GM12878 (cell line): Measurements from ENCODE around the gene SRP14. TPM values are rescaled to one million over a fixed set of nuclear protein-coding genes. Genes with fewer than 3 reads are reported as not detected.

ENCODE experiments used
- ASH2L ChIP-seq: fragments of 300-600, 200-600 bp; sonication (generic); IDR thresholded peaks from 2 replicates; pipeline ENCODE4 v1.6.1; 2017; ENCODE audit warnings: low read depth, mild to moderate bottlenecking, borderline replicate concordance
- BHLHE40 ChIP-seq, 2 experiments: fragments of 450-650 bp in 1 of 2; IDR thresholded peaks; 2 replicates each; pipeline ENCODE4 v1.6.1; 2011 to 2017; ENCODE audit warnings: low read depth in 2 of 2, borderline replicate concordance in 1 of 2, improper control_type of control experiment in 1 of 2, low read length in 1 of 2, mild to moderate bottlenecking in 1 of 2
- HCFC1 ChIP-seq: fragments of 150-350 bp; IDR thresholded peaks from 2 replicates; pipeline ENCODE4 v1.6.1; 2014; ENCODE audit warnings: low read length
- HDAC2 ChIP-seq: fragments of 200-600 bp; sonication (generic); IDR thresholded peaks from 2 replicates; pipeline ENCODE4 v1.6.1; 2017
- HDGF ChIP-seq: fragments of 450-650 bp; IDR thresholded peaks from 2 replicates; pipeline ENCODE4 v1.6.1; 2016; ENCODE audit warnings: antibody characterized with exemption
- KAT2A ChIP-seq: conservative IDR thresholded peaks from 2 replicates; pipeline ENCODE4 v1.6.1; 2011; ENCODE audit warnings: low read depth, low read length; ENCODE audit not compliant: control insufficient read depth
- NR2F1 ChIP-seq: fragments of 450-650 bp; conservative IDR thresholded peaks from 2 replicates; pipeline ENCODE4 v1.6.1; 2017; ENCODE audit warnings: mild to moderate bottlenecking
- RCOR1 ChIP-seq: conservative IDR thresholded peaks from 2 replicates; pipeline ENCODE4 v1.6.1; 2012; ENCODE audit warnings: low read depth, low read length, improper control_type of control experiment
- SP1 ChIP-seq: IDR thresholded peaks from one replicate; pipeline ENCODE4 v1.6.1; 2011; ENCODE audit warnings: low read depth, low read length
- TAF1 ChIP-seq: IDR thresholded peaks from 2 replicates; pipeline ENCODE4 v1.6.1; 2011; ENCODE audit warnings: mild to moderate bottlenecking, low read depth, low read length, borderline replicate concordance
- TCF7 ChIP-seq: IDR thresholded peaks from 2 replicates; pipeline ENCODE4 v1.6.1; 2014; ENCODE audit warnings: antibody characterized with exemption, borderline replicate concordance
- YY1 ChIP-seq: IDR thresholded peaks from 2 replicates; pipeline ENCODE4 v1.6.1; 2011; ENCODE audit warnings: low read depth, mild to moderate bottlenecking, low read length
- ZSCAN29 ChIP-seq: fragments of 450-650 bp; IDR thresholded peaks from 2 replicates; pipeline ENCODE4 v1.6.1; 2017; ENCODE audit warnings: mild to moderate bottlenecking, moderate library complexity
- polyA plus RNA-seq, 11 experiments: library from polyadenylated mRNA; depleted of rRNA in 4 of 11; unstranded in 6 of 11; stranded (reverse) in 5 of 11; fragments of >200 nt; fragmentation: Nextera tagmentation in 4 of 11; fragmentation: Illumina TruSeq in 1 of 11; extraction: Ambion mirVana in 4 of 11; extraction: Trizol in 1 of 11; gene quantifications; 1 replicate in 1 of 11; 2 replicates in 10 of 11; pipeline versions ENCODE4 v1.2.1 to v1.2.3, GENCODE V29; 2011 to 2016; ENCODE audit warnings: inconsistent platforms in 2 of 11, missing spikeins in 2 of 11, low read depth in 1 of 11
- total RNA-seq, 4 experiments: library from RNA; depleted of rRNA in 3 of 4; stranded (reverse); fragments of >200 nt in 3 of 4; fragmentation: Illumina TruSeq in 1 of 4; extraction: Trizol in 1 of 4; gene quantifications; 2 replicates each; pipeline versions ENCODE4 v1.2.1 to v1.2.3, GENCODE V29; 2013 to 2021
- TF ChIP-seq, protein P1 (sequence below): fragments of 450-650 bp; formaldehyde crosslinking; IDR thresholded peaks from 2 replicates; pipeline ENCODE4 v1.4.0; 2022; ENCODE audit warnings: mild to moderate bottlenecking, moderate library complexity
- TF ChIP-seq, protein P2 (sequence below): IDR thresholded peaks from 2 replicates; pipeline ENCODE4 v1.6.1; 2012; ENCODE audit warnings: low read depth, low read length, improper control_type of control experiment

SRP14 gene
- total and polyA plus RNA-seq, 10 of the 15 experiments (the other 5 are each of a cell fraction or from before 2014, with no cell fraction given), result 141 to 1,182 (median 493) TPM

DNA sequence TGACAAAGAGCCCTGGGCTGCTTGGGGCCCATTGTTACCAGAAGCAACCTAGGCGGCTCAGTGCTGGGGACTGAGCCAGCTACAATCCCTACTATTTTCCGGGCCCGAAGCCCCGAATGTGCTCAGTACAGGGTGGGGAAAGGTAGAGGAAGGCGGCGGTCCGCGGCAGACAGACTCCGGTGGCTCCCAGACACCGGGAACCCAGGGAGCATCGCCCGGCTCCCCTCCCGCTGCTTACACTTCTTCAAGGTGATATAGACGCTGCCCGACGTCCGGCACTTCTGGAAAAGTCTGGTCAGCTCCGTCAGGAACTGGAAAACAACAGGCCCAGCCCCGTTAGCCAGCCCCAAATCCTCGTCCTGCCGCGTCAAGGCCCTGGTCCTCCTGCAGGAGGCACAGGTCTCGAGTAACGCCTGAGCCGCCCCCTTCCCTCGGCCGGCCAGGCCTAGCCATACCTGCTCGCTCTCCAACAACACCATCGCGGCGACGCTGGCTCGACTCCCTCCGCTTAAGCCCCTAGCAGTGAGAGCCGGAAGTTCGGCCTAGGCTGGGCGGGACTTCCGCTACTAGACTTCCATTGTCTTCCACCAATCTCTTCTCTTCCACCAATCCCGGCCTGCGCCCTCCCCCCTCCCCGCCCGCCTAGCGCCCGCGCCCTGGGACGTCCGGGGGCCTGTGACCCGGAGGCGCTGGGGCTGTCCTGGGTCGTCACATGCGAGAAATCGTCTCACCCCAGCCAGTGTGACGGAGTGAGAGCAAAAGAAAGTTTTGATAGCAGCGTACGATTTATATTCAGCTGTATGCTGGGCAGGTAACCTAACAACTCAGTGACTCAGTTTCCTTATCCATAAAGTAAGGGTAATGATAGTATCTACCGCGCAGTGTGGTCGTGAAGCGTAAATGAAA, at the start of gene SRP14 (continued):
- peak; percentile 12 to 56; a peak in 1 of 4 replicates for TF ChIP-seq BHLHE40 (IDR thresholded peaks at IDR 0.05; ENCODE audit: borderline replicate concordance in 1 of 2, low read depth in 2 of 2, low read length in 1 of 2)
- TF ChIP-seq RCOR1, result no peak
- TF ChIP-seq, protein P1, sequence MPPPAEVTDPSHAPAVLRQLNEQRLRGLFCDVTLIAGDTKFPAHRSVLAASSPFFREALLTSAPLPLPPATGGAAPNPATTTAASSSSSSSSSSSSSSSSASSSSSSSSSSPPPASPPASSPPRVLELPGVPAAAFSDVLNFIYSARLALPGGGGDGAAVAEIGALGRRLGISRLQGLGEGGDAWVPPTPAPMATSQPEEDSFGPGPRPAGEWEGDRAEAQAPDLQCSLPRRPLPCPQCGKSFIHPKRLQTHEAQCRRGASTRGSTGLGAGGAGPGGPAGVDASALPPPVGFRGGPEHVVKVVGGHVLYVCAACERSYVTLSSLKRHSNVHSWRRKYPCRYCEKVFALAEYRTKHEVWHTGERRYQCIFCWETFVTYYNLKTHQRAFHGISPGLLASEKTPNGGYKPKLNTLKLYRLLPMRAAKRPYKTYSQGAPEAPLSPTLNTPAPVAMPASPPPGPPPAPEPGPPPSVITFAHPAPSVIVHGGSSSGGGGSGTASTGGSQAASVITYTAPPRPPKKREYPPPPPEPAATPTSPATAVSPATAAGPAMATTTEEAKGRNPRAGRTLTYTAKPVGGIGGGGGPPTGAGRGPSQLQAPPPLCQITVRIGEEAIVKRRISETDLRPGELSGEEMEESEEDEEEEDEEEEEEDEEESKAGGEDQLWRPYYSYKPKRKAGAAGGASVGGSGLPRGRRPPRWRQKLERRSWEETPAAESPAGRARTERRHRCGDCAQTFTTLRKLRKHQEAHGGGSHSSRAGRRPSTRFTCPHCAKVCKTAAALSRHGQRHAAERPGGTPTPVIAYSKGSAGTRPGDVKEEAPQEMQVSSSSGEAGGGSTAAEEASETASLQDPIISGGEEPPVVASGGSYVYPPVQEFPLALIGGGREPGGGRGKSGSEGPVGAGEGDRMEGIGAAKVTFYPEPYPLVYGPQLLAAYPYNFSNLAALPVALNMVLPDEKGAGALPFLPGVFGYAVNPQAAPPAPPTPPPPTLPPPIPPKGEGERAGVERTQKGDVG (CRISPR knock-in tag), result no peak
- peak; percentile 63 for TF ChIP-seq YY1
- peak; percentile 81 for TF ChIP-seq TAF1
- TF ChIP-seq NR2F1, result peak; percentile 90
- no peak for TF ChIP-seq ZSCAN29
- TF ChIP-seq HDGF, result peak; percentile 81
- no peak for TF ChIP-seq ASH2L
- TF ChIP-seq HDAC2, result no peak
- TF ChIP-seq, protein P2, sequence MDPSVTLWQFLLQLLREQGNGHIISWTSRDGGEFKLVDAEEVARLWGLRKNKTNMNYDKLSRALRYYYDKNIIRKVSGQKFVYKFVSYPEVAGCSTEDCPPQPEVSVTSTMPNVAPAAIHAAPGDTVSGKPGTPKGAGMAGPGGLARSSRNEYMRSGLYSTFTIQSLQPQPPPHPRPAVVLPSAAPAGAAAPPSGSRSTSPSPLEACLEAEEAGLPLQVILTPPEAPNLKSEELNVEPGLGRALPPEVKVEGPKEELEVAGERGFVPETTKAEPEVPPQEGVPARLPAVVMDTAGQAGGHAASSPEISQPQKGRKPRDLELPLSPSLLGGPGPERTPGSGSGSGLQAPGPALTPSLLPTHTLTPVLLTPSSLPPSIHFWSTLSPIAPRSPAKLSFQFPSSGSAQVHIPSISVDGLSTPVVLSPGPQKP, result no peak; the same call in 1 of the 2 replicates
- TF ChIP-seq SP1, result peak; percentile 77
- TF ChIP-seq TCF7, result no peak
- TF ChIP-seq KAT2A, result no peak
- TF ChIP-seq HCFC1, result peak; percentile 51; the same call in 1 of the 2 replicates
